Measurements from ENCODE around the gene WBP2. TPM values are rescaled to one million over a fixed set of nuclear protein-coding genes. Genes with fewer than 3 reads are reported as not detected.

Gene WBP2
- polyA plus RNA-seq, 3 donors, result 62.4 to 93.3 (median 67.9) TPM

- no peak overlapping the region for H3K4me2 ChIP-seq (replicated peaks; ENCODE audit: extremely low read depth, low read length, poor library complexity, severe bottlenecking)
- Mint-ChIP-seq H3K4me3 (peak overlapping the region in 1 of 2 donors; percentile 80), H3K9me3 (peaks cover 0 to 16% (median 4%) of the 10 kb centered on the region in 7 donors), H3K36me3 (peaks cover 2 to 6% of the 10 kb centered on the region in 2 donors), H3K27me3 (ENCODE audit: low read depth in 3 of 3) (peaks cover 52 to 69% (median 58%) of the 10 kb centered on the region in 3 donors), H3K27ac (no peak overlapping the region), H3K4me1 (peaks cover 34% of the 10 kb centered on the region)
- no peak overlapping the region for H3K27ac ChIP-seq (ENCODE audit: low read depth in 1 of 2, low read length in 2 of 2)
- no peaks in the 10 kb centered on the region for H4K20me1 ChIP-seq (ENCODE audit: insufficient read depth, low read length)
- no peak overlapping the region for H2AFZ ChIP-seq (ENCODE audit: insufficient read depth, low read depth, low read length, poor library complexity, severe bottlenecking)
- intact Hi-C loops (cut with micrococcal nuclease), result no loop called here
- H3K27me3 ChIP-seq (ENCODE audit: control insufficient read depth in 2 of 2, insufficient read depth in 2 of 2, low read length in 2 of 2), result peaks cover 16 to 48% of the 10 kb centered on the region in 2 donors
- H3K9ac ChIP-seq (ENCODE audit: insufficient read depth, low read length, poor library complexity, severe bottlenecking), result no peak overlapping the region
- peaks cover 36 to 40% of the 10 kb centered on the region in 2 donors for H3K4me1 ChIP-seq (ENCODE audit: control insufficient read depth in 1 of 2, insufficient read depth in 2 of 2, low read length in 2 of 2)
- no peaks in the 10 kb centered on the region for H3K36me3 ChIP-seq (replicated peaks in 1 of 2; ENCODE audit: control insufficient read depth in 1 of 2, insufficient read depth in 2 of 2, low read length in 2 of 2)
- peaks cover 0 to 5% of the 10 kb centered on the region in 2 donors for H3K9me3 ChIP-seq (replicated peaks in 1 of 2; ENCODE audit: control insufficient read depth in 1 of 2, insufficient read depth in 1 of 2, low read length in 2 of 2)
- 72% methylated on average over 4 of the region's 7 CpGs for WGBS (ENCODE audit: insufficient coverage)
- DNase-seq, result no peak
- H3K4me3 ChIP-seq (replicated peaks in 1 of 3; ENCODE audit: low read depth in 2 of 3, low read length in 3 of 3), result no peak overlapping the region
- TF ChIP-seq CTCF (IDR thresholded peaks at IDR 0.05), result no peak
- no peaks in the 10 kb centered on the region for H3K79me2 ChIP-seq (ENCODE audit: insufficient read depth, low read length)
Measured at GRCh38 chr17:75880266-75880665, 25.1 kb upstream of the WBP2 start.

GRCh38 chr17:75878174-75878998 lies 23.3 kb upstream of the WBP2 start, which contains the start of gene TRIM47:
TSS of gene TRIM47 (minus strand) at chr17:75878581. CDS start at chr17:75878548, 33 bp downstream.
- Mint-ChIP-seq H3K27ac (peak within 1 kb of the TSS in 2 of 7 donors; percentile 46 to 60), H3K27me3 (ENCODE audit: low read depth in 3 of 3) (peaks cover 55 to 73% (median 55%) of the 10 kb centered on the region in 3 donors), H3K4me3 (peak within 1 kb of the TSS; percentile 73 to 95), H3K4me1 (peaks cover 28% of the 10 kb centered on the region), H3K36me3 (peaks cover 2 to 6% of the 10 kb centered on the region in 2 donors), H3K9me3 (peaks cover 0 to 14% (median 4%) of the 10 kb centered on the region in 7 donors)
- Histone ChIP-seq H3K27me3 (ENCODE audit: control insufficient read depth in 2 of 2, insufficient read depth in 2 of 2, low read length in 2 of 2) (peaks cover 16 to 48% of the 10 kb centered on the region in 2 donors), H3K79me2 (ENCODE audit: insufficient read depth, low read length) (no peaks in the 10 kb centered on the region), H3K36me3 (replicated peaks in 1 of 2; ENCODE audit: control insufficient read depth in 1 of 2, insufficient read depth in 2 of 2, low read length in 2 of 2) (no peaks in the 10 kb centered on the region), H3K27ac (ENCODE audit: low read depth in 1 of 2, low read length in 2 of 2) (no peak within 1 kb of the TSS), H2AFZ (ENCODE audit: insufficient read depth, low read depth, low read length, poor library complexity, severe bottlenecking) (peak within 1 kb of the TSS; percentile 76), H3K4me2 (replicated peaks; ENCODE audit: extremely low read depth, low read length, poor library complexity, severe bottlenecking) (peak within 1 kb of the TSS; percentile 80), H3K9me3 (replicated peaks in 1 of 2; ENCODE audit: control insufficient read depth in 1 of 2, insufficient read depth in 1 of 2, low read length in 2 of 2) (peaks cover 0 to 5% of the 10 kb centered on the region in 2 donors), H3K4me3 (replicated peaks in 1 of 3; ENCODE audit: low read depth in 2 of 3, low read length in 3 of 3) (peak within 1 kb of the TSS; percentile 8 to 68 (median 23)), H3K4me1 (ENCODE audit: control insufficient read depth in 1 of 2, insufficient read depth in 2 of 2, low read length in 2 of 2) (peaks cover 27 to 38% of the 10 kb centered on the region in 2 donors), H3K9ac (ENCODE audit: insufficient read depth, low read length, poor library complexity, severe bottlenecking) (no peak within 1 kb of the TSS), H4K20me1 (ENCODE audit: insufficient read depth, low read length) (no peaks in the 10 kb centered on the region)
- WGBS (ENCODE audit: insufficient coverage), result under 1% methylated on average over 83 of the region's 87 CpGs
- TF ChIP-seq CTCF (IDR thresholded peaks at IDR 0.05), result peak; percentile 54
- peak in 2 of 3 donors; percentile 37 to 47 for DNase-seq
- intact Hi-C loops (cut with micrococcal nuclease), result no loop called here

All from CD14-positive monocyte (primary cell).